Activated CD8-positive, alpha-beta T cell treated with anti-CD3 and anti-CD28 coated beads for 36 hours (primary cell): ENCODE results near the gene RASEF. TPM values are rescaled to one million over a fixed set of nuclear protein-coding genes. Genes with fewer than 3 reads are reported as not detected.

Source experiments
- ATAC-seq: fragments of 200-7000 bp; cut with Tn5 transposase; one replicate; pipeline ENCODE4 v1.10.0; 2021; ENCODE audit warnings: mild to moderate bottlenecking, moderate library complexity
- CTCF ChIA-PET: fragments of 350-600 bp; sonication (Branson Sonifier 250); formaldehyde crosslinking; loops from one replicate; lab custom pipeline; 2021; ENCODE audit warnings: antibody characterized with exemption; lab: Charles Lee
- POLR2A ChIA-PET: fragments of 350-600 bp; sonication (Branson Sonifier 250); formaldehyde crosslinking; loops from one replicate; lab custom pipeline; 2021; ENCODE audit warnings: antibody characterized with exemption; lab: Charles Lee
- DNase-seq: peaks from one replicate; pipeline ENCODE4 v3.0.0-alpha.2; 2020
- H3K27ac Mint-ChIP-seq: one replicate; pipeline ENCODE4 v1.8.0; 2021; ENCODE audit warnings: mild to moderate bottlenecking, mixed read lengths
- H3K27me3 Mint-ChIP-seq: one replicate; pipeline ENCODE4 v1.8.0; 2021; ENCODE audit warnings: mixed read lengths
- H3K36me3 Mint-ChIP-seq: one replicate; pipeline ENCODE4 v1.8.0; 2021; ENCODE audit warnings: low read depth, mixed read lengths
- H3K4me1 Mint-ChIP-seq: one replicate; pipeline ENCODE4 v1.8.0; 2021; ENCODE audit warnings: low read depth, mixed read lengths
- H3K4me3 Mint-ChIP-seq: one replicate; pipeline ENCODE4 v1.8.0; 2021; ENCODE audit warnings: mild to moderate bottlenecking, moderate library complexity, mixed read lengths
- H3K9me3 Mint-ChIP-seq: one replicate; pipeline ENCODE4 v1.8.0; 2021; ENCODE audit warnings: mixed read lengths
- intact Hi-C: fragments of 100-400 bp; cut with micrococcal nuclease; formaldehyde crosslinking; loops from one replicate; pipeline ENCODE4 v1.10.0; 2022
- total RNA-seq, 2 experiments: library from RNA; stranded (reverse); gene quantifications; one replicate each; pipeline ENCODE4 v1.2.3, GENCODE V29; 2021
- TF ChIP-seq, protein P1 (sequence below): fragments of 200-600 bp; IDR thresholded peaks from one replicate; pipeline ENCODE4 v1.8.0; 2022; ENCODE audit warnings: antibody characterized with exemption, mild to moderate bottlenecking

The RASEF gene
- total RNA-seq, 2 experiments from 2014 or later: not detected

DNA sequence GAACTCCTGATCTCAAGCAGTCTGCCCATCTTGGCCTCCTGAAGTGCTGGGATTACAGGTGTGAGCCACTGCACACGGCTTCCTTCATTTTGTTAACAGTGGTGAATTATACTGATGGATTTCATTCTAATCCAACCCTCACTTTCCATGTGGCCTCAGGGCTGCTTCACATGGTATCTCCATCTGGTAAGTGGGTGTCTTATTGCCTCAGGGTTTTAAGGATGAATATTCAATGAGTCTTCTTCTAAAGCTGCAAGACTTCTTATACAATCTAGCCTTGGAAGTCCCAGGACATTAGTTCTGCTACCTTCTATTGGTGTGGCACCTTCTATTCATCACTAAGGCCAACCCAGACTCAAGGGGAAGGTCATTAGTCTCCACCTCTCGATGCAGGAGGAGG lies 8.7 kb upstream of the RASEF start:
- no peak overlapping the region for H3K4me3 Mint-ChIP-seq
- no peak overlapping the region for H3K27ac Mint-ChIP-seq
- DNase-seq (no peak), ATAC-seq (no peak)
- CTCF ChIA-PET: no interaction called here
- POLR2A ChIA-PET: no interaction called here
- H3K9me3 Mint-ChIP-seq: no peaks in the 10 kb centered on the region
- intact Hi-C loops: no loop called here
- H3K27me3 Mint-ChIP-seq: no peaks in the 10 kb centered on the region
- no peaks in the 10 kb centered on the region for H3K4me1 Mint-ChIP-seq
- H3K36me3 Mint-ChIP-seq: no peaks in the 10 kb centered on the region
- TF ChIP-seq, protein P1, sequence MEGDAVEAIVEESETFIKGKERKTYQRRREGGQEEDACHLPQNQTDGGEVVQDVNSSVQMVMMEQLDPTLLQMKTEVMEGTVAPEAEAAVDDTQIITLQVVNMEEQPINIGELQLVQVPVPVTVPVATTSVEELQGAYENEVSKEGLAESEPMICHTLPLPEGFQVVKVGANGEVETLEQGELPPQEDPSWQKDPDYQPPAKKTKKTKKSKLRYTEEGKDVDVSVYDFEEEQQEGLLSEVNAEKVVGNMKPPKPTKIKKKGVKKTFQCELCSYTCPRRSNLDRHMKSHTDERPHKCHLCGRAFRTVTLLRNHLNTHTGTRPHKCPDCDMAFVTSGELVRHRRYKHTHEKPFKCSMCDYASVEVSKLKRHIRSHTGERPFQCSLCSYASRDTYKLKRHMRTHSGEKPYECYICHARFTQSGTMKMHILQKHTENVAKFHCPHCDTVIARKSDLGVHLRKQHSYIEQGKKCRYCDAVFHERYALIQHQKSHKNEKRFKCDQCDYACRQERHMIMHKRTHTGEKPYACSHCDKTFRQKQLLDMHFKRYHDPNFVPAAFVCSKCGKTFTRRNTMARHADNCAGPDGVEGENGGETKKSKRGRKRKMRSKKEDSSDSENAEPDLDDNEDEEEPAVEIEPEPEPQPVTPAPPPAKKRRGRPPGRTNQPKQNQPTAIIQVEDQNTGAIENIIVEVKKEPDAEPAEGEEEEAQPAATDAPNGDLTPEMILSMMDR: no peak

GRCh38 chr9:83070261-83070660 lies 7.3 kb upstream of the RASEF start:
- no peak for ATAC-seq
- H3K27ac Mint-ChIP-seq: no peak overlapping the region
- no peaks in the 10 kb centered on the region for H3K27me3 Mint-ChIP-seq
- H3K36me3 Mint-ChIP-seq: no peaks in the 10 kb centered on the region
- intact Hi-C loops: no loop called here
- ChIA-PET POLR2A (no interaction called here), CTCF (no interaction called here)
- no peaks in the 10 kb centered on the region for H3K9me3 Mint-ChIP-seq
- DNase-seq: no peak
- no peak overlapping the region for H3K4me3 Mint-ChIP-seq
- TF ChIP-seq, protein P1: no peak
- H3K4me1 Mint-ChIP-seq: no peaks in the 10 kb centered on the region

DNA sequence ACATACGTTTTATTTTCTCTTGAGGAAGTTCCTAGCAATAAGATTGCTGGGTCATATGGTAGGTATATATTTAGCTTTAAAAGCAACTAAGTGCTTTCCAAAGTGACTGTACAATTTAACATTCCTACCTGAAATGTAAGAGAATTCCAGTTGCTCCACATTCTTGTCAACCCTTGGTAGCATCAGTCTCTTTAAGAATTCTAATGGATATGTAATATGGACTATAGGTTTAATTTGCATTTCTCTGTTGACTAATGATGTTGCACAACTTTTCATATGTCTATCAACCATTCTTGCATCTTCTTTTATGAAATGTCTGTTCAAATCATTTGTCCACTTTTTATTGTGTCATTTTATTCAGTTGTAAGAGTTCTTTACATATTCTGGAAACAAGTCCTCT lies 6.7 kb upstream of the RASEF start:
- no peak overlapping the region for H3K4me3 Mint-ChIP-seq
- intact Hi-C loops: no loop called here
- H3K27me3 Mint-ChIP-seq: no peaks in the 10 kb centered on the region
- no peaks in the 10 kb centered on the region for H3K9me3 Mint-ChIP-seq
- H3K36me3 Mint-ChIP-seq: no peaks in the 10 kb centered on the region
- H3K4me1 Mint-ChIP-seq: no peaks in the 10 kb centered on the region
- H3K27ac Mint-ChIP-seq: no peak overlapping the region
- CTCF ChIA-PET: no interaction called here
- POLR2A ChIA-PET: no interaction called here
- ATAC-seq (no peak), DNase-seq (no peak)
- TF ChIP-seq, protein P1: no peak

- no peak for ATAC-seq
- Mint-ChIP-seq H3K27ac (no peak overlapping the region), H3K4me3 (no peak overlapping the region), H3K27me3 (peaks cover 9% of the 10 kb centered on the region), H3K4me1 (no peaks in the 10 kb centered on the region), H3K9me3 (no peaks in the 10 kb centered on the region), H3K36me3 (no peaks in the 10 kb centered on the region)
- POLR2A ChIA-PET: no interaction called here
- no peak for DNase-seq
- CTCF ChIA-PET: no interaction called here
- TF ChIP-seq, protein P1: no peak
- intact Hi-C loops: no loop called here
These were observed 5.5 kb upstream of the RASEF start for GRCh38 chr9:83068414-83068813.

DNA sequence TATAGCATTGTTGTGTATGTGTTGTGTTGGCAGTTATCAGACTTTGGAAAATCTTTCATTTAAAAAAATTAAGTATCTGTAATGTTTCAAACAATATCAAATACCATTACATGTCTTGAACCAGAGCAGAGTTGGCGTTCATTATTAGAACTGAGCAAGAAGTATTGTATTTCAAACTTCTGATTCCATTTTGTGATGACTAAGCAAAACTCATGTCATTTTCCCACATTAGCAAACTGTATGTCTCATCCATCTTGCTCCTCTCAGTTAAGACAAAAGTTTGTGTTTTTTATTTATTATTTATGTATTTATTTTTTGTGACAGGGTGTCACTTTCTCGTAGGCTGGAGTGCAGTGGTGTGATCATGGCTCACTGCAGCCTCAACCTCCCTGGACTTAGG lies 4.6 kb upstream of the RASEF start:
- Mint-ChIP-seq H3K9me3 (no peaks in the 10 kb centered on the region), H3K36me3 (no peaks in the 10 kb centered on the region), H3K27me3 (peaks cover 12% of the 10 kb centered on the region), H3K27ac (no peak overlapping the region), H3K4me3 (no peak overlapping the region), H3K4me1 (no peaks in the 10 kb centered on the region)
- ATAC-seq (no peak), DNase-seq (no peak)
- POLR2A ChIA-PET: no interaction called here
- TF ChIP-seq, protein P1: no peak
- intact Hi-C loops: no loop called here
- CTCF ChIA-PET: no interaction called here
